Choroid plexus epithelial cell (primary cell): Measurements from ENCODE around the gene KRT83.

Source experiments
- DNase-seq: peaks from one replicate; pipeline ENCODE4 v3.0.0-alpha.2; 2010; ENCODE audit warnings: low read depth
- H3K4me3 ChIP-seq: 2 replicates; pipeline ENCODE4 v1.5.1; 2011; ENCODE audit warnings: low read depth, mild to moderate bottlenecking, control low read depth, low read length, moderate library complexity
- TF ChIP-seq, protein P1 (sequence below): conservative IDR thresholded peaks from 2 replicates; pipeline ENCODE4 v1.5.1; 2011; ENCODE audit warnings: low read depth, mild to moderate bottlenecking, control low read depth, inconsistent platforms, low read length, moderate library complexity

KRT83 gene

DNA sequence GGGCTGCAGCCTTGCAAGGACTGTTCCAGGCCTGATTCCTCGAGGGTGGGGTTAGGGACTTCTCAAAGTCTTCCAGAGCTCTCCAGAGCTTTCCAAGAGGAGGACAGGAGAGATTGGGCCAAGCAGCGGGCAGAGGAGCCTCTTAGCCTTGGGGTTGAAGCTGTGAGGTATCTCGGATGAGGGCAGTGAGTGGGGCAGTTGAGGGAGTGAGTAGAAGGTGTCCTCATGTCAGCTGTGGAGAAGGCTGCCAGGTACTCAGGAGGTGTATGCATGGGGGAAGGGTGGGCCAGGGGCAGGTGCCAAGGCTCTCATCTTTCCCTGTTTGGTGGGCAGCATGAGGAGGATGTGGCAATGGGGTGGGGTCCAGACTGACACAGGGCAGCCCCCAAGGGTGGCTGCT lies 7.7 kb downstream of the KRT83 start:
- TF ChIP-seq, protein P1, sequence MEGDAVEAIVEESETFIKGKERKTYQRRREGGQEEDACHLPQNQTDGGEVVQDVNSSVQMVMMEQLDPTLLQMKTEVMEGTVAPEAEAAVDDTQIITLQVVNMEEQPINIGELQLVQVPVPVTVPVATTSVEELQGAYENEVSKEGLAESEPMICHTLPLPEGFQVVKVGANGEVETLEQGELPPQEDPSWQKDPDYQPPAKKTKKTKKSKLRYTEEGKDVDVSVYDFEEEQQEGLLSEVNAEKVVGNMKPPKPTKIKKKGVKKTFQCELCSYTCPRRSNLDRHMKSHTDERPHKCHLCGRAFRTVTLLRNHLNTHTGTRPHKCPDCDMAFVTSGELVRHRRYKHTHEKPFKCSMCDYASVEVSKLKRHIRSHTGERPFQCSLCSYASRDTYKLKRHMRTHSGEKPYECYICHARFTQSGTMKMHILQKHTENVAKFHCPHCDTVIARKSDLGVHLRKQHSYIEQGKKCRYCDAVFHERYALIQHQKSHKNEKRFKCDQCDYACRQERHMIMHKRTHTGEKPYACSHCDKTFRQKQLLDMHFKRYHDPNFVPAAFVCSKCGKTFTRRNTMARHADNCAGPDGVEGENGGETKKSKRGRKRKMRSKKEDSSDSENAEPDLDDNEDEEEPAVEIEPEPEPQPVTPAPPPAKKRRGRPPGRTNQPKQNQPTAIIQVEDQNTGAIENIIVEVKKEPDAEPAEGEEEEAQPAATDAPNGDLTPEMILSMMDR = no peak
- no peak for DNase-seq
- H3K4me3 ChIP-seq = no peak overlapping the region

DNA sequence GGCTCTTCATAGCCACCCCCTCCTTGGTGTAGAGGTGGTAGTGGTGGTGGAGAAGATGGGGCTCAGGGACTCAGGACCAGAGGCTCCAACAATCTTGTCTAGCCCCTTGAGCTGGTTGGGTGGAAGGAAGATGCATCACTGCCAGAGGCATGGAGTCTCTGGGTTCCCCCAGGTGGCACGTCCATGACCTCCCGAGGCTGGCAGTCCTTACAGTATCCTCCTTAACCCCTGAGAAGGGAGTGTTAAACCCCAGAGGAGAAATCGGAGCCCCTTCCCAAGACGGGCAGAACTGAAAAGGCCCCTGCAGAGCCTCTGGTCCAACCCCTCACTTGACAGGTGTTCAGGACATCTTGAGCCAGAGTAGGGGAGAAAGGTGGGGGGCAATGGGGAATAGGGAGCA lies 9.1 kb downstream of the KRT83 start:
- TF ChIP-seq, protein P1 = no peak
- no peak overlapping the region for H3K4me3 ChIP-seq
- no peak for DNase-seq

DNA sequence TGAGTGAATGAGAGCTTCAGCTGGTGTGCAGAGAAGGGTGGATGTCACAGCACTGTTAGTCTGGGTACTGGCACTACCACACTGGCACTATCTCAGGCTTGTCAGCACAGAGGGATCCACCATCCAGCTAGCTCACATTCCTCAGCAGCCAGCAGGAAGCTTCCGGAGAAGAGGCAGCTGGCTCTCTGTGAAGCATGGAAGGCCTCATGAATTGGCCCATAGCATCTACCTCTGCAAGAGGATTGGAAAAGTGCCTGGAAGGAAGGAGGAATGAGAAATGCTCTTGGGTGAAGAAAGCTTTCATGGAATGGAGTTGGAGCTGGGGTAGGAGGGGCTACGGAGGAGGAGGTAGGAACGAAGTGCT lies 9.9 kb downstream of the KRT83 start:
- no peak for DNase-seq
- TF ChIP-seq, protein P1 = no peak
- no peak overlapping the region for H3K4me3 ChIP-seq

DNA sequence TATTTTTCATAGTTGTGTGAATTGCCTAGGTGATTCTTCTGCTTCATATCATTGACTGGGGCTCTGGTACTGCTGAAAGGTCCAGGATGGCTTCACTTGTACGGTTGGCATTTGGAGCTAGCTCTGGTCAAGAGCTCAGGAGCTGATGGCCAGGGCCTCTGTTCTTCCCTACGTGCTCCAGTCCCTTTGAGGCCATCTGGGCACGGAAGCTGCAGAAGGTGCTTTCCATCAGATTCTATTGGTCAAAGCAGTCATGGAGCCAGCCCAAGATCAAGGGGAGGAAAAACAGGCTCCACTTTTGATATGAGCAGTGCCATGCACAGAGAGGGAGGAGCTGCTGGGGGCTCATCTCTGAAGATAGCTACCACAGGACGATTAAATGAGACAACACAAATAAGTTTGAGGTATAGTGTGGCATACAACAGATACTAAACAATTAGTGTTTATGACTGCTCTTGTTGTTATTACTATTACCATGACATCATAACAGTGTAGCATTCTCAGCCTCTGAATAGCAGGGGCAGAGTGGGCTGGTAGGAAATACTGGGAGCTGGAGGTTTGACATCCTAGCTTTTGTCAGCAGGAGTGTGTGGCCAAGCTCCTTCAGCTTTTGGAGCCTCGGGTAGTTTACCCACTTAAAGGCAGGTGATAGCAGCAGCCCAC lies 10.4 kb downstream of the KRT83 start:
- DNase-seq = peak; percentile 27
- TF ChIP-seq, protein P1 = no peak
- H3K4me3 ChIP-seq = no peak overlapping the region

DNA sequence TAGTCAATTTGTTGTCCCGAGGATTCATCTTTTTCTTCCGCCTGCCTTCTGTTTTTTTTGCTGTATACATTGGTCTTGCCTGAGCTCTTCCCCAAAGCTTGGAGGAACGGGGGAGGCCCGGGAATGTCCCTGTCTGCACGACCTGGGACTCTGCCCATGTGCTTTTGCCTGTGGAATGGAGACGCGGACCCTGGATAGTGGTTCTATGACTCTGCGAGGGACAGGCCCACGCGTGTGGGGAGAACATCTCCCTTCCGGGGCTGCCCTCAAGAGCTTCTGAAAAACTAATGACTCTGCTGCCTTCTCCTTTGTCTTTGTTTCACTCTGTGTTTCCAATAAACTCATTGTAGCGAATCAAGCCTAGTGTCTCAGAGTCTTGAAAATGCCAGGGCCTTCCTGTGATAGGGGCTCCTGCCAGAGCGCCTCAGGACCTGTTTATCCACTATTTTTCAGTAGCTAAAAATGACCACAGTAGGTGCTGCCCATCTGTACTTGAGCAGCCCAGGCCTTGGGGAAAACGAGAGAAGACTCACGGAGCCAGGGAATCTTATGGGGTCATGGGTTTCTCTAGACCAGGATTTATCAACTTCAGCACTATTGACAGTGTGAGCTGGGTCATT lies 12.3 kb downstream of the KRT83 start:
- DNase-seq = no peak
- H3K4me3 ChIP-seq = peak overlapping the region; percentile 51
- TF ChIP-seq, protein P1 = no peak

DNA sequence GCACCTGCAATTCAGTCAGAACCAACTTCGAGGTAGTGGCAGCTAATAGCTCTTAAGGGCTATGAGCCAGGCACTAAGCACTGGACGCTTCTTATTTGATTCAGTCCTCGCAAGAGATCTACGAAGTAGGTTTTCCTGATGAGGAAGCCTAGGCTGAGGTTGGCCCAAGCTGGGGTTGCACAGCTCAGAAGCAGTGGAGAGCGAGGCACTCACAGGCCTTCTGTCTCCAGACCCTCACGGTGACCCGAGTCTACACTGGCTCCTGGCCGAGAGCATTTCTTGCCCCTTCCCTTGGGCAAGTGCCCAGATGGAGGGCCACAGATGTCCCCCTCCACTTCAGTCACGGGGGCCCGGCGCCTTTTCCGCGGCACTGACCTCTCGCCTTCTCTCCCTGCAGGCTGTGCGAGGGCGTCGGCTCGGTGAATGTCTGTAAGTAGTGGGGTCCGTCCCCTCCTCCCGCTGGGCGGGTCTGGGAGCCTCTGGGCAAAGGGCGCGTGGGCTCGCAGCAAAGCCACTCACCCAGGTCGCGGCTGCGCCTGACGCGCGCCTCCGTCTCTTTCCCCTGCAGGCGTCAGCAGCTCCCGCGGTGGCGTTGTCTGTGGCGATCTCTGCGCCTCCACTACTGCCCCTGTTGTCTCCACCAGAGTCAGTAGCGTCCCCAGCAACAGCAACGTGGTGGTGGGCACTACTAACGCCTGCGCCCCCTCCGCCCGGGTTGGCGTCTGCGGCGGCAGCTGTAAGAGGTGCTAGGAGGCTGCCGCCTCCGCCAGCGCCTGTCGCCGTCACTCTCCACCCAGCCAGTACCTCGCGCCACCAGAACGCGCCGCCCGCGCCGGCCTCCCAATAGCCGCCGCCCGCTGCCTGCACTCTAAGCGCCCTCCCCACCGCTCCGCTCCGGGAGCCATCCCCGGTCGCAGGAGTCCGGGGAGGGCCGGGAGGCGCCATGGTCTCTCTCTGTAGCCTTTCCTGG lies 13.1 kb downstream of the KRT83 start:
- DNase-seq = peak; percentile 20
- peak overlapping the region; percentile 51 for H3K4me3 ChIP-seq
- TF ChIP-seq, protein P1 = no peak
